ENCODE results near the gene MIER2.

The MIER2 gene

GRCh38 chr19:379796-380195, 35.2 kb upstream of the MIER2 start:
- no peak for DNase-seq (ENCODE audit: low spot score)
- TF ChIP-seq, protein P1, sequence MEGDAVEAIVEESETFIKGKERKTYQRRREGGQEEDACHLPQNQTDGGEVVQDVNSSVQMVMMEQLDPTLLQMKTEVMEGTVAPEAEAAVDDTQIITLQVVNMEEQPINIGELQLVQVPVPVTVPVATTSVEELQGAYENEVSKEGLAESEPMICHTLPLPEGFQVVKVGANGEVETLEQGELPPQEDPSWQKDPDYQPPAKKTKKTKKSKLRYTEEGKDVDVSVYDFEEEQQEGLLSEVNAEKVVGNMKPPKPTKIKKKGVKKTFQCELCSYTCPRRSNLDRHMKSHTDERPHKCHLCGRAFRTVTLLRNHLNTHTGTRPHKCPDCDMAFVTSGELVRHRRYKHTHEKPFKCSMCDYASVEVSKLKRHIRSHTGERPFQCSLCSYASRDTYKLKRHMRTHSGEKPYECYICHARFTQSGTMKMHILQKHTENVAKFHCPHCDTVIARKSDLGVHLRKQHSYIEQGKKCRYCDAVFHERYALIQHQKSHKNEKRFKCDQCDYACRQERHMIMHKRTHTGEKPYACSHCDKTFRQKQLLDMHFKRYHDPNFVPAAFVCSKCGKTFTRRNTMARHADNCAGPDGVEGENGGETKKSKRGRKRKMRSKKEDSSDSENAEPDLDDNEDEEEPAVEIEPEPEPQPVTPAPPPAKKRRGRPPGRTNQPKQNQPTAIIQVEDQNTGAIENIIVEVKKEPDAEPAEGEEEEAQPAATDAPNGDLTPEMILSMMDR (IDR thresholded peaks at IDR 0.05; ENCODE audit: extremely low read depth, missing control alignments): no peak

- DNase-seq (ENCODE audit: low spot score): no peak
- TF ChIP-seq, protein P1 (IDR thresholded peaks at IDR 0.05; ENCODE audit: extremely low read depth, missing control alignments): no peak
Measured at GRCh38 chr19:378706-379105, 34.1 kb upstream of the MIER2 start.

DNA sequence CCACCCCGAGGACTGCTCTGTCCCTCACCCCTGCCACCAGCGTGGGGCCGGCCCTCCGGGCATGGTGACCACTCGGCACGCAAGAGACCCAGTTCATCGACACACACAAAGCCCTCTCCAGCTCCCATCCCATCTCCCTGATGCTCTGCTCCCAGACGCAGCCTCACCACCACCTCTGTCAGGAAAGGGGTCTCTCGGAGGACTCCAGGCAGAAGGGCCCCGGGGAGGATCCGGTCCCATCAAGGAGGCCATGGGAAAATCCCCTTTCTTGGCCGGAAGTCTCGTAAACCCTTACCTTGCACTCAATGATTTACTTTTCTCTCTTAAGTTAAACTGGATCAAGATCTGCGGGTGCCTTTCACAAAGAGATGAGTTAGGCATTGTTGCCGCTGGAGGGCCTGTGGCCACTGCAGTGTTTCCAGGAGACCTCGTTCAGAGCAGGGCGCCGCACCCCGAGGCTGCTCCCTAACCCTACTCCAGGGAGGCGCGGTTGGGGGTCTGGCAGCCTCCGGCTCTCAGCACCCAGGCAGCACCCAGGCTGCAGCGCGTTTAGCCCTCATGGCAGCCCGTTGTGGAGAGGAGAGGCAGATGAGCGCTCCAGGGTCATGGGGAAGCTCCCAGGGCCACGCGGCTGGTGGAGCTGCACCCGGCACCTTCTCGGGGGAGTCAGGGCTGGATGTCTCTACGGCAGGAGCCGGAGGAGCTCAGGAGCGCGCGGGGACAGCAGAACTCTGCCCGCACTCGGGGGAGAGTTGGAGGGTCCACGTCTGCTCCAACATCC, 33.4 kb upstream of the MIER2 start:
- TF ChIP-seq, protein P1 (IDR thresholded peaks at IDR 0.05; ENCODE audit: extremely low read depth, missing control alignments): no peak
- DNase-seq (ENCODE audit: low spot score): no peak

DNA sequence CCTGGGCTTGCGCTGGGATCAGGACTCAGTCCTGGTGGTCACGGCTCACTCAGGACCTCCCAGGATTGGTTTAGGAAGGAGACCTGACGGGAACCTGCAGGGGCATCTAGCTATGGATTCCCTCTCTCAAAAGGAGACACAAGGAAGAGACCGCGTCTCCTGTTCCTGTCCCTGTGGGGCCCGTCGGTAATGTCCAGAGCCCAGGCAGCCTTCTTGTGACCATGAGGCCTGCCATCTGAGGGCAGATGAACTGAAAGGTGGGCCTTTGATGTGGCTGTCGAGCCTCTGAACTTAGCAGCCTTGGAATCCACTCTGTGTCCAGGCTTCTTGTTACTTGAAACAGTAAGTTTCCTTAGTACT, 31.5 kb upstream of the MIER2 start:
- TF ChIP-seq, protein P1 (IDR thresholded peaks at IDR 0.05; ENCODE audit: extremely low read depth, missing control alignments): no peak
- DNase-seq (ENCODE audit: low spot score): no peak

GRCh38 chr19:375395-376110, 31.0 kb upstream of the MIER2 start:
- no peak for DNase-seq (ENCODE audit: low spot score)
- TF ChIP-seq, protein P1 (IDR thresholded peaks at IDR 0.05; ENCODE audit: extremely low read depth, missing control alignments): no peak

- TF ChIP-seq, protein P1 (IDR thresholded peaks at IDR 0.05; ENCODE audit: extremely low read depth, missing control alignments): no peak
- no peak for DNase-seq (ENCODE audit: low spot score)
Measured at GRCh38 chr19:374886-375235, 30.3 kb upstream of the MIER2 start.

DNA sequence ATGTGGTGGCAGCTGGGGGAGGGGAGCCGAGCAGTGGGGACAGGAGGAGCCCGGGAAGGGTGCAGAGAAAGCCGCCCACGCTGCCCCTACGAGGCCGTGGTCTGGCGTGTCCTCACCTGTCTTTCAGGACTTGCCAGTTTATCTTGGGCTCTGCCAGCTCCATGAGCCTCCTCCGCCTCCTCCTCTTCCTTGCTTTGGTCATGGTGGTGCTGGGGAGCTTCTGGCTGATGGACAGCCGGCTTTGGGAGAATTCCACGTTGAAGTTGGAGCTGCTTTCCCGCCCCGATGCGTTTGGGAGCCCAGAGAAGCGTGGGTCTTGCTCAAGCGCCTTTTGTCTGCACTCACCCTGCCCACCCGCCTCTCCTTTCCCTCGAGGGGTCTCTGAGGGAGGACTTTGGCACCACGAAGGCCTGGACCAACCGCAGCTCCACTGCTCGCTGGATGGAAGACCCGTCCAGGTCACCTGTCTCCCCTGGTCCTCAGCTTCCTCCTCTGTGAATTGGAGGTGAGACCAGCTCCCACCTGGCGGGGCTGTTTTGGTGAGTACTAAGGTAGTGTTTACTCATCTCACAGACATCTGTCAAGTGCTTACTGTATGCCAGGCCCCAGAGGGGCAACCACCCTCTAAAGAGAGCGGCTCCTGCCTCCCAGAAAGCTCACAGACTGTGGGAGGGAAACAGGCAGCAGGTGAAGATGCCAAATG, 29.7 kb upstream of the MIER2 start:
- TF ChIP-seq, protein P1 (IDR thresholded peaks at IDR 0.05; ENCODE audit: extremely low read depth, missing control alignments): no peak
- DNase-seq (ENCODE audit: low spot score): no peak

All from GM20000 (cell line).